CD4-positive, alpha-beta T cell treated with Interferon alpha-2 for 1 hour (primary cell): ENCODE results near the gene KIF5A.

Source experiments
- DNase-seq, 2 donors: peaks; one replicate each; pipeline ENCODE4 v3.0.0-alpha.2; 2020 to 2022

KIF5A gene

DNA sequence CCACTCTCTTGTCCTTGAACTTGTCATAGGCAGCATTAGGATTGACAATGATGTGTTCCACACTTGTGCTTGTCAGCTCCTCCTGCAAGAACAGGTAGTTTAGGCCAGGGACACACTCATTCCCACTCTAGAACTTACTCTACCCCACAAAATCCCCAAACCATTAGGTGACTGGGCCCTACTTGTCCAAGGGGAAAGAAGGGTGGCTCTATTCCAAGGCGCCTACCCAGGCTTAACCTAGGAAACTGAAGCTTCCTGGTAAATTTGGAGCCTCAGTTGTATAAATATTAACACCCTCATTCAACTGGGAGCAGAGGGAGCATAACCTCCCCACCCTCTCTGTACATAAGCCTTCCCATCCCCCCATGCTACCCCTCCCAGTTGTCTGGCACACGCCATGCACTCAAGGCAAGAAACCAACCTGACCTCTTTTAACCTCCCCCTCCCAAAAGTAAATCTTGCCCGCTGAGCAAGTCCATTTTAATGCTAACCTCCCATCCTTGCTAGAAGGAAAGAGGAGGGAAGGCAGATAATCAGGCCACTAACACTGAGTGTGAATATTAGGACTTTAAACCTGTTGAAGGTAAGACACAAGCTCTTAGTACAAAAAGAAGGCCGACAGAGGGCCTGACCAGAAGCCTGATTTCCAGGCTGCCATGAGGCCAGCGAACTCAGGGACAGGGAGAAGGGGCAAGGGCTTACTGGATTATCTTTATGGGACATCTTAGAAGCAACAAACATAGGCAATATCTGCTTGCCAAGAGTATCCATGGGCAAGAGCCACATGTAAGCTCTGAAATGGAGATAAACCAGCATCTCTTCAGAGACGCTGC is 13.9 kb upstream of the KIF5A start:
- no peak for DNase-seq

- no peak for DNase-seq
Measured at GRCh38 chr12:57536597-57536942, 13.3 kb upstream of the KIF5A start.

GRCh38 chr12:57539134-57539768 is 10.6 kb upstream of the KIF5A start:
- DNase-seq, result no peak

DNA sequence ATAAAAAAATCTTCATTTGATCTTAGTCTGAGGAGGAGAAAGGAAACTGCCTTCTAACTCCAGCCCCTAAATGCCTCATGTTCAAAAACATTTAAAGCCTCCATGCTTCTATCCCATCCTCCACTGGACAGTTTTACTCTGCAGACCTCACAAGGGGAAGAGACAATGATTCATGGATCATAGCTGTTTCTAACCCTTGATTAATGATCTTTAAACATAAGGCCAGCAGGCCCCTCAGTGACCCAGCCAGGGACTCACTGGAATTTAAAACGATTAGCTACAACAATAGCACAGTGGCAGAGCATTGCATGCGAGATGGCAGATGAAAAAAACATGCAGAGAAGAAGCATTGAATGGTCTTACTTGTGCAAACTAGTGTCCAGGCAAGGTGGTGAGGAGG is 8.8 kb upstream of the KIF5A start:
- DNase-seq, result no peak

GRCh38 chr12:57541717-57542116 is 8.1 kb upstream of the KIF5A start:
- DNase-seq, result no peak

- DNase-seq, result no peak
Measured at GRCh38 chr12:57543581-57543980, 6.3 kb upstream of the KIF5A start.

DNA sequence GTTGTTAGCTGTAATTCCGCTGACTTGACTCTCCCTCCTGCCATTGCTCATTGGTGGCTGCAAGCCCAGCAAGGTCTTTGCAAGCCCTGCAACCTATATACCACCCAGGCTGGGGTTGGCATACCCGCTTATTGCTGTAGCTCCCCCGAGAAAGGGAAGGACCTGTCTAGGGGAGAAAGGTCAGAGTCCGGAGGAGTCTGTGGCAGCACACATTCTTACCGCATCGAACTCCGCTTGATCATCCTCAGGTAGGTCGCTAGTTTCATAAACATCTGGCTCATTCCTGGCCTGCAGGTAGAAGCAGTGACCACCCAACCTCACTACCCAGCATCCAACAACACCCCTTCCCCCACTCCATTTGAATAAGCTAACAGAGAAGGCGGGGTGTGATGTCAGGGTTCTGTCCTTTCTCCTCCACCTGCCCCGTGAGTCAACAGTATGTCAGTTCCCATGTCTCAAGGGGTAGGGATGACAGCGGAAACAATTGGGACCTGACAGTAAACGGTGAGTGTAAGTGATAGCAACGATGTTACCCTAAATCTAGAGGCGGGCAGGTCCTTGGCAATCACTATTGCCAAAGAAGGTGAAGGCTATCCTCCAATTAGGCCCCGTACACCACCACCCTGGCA is 3.9 kb upstream of the KIF5A start:
- no peak for DNase-seq

GRCh38 chr12:57546438-57547287 is 3.2 kb upstream of the KIF5A start, which contains the start of gene DCTN2:
DCTN2 (minus strand) TSS chr12:57547192; CDS start chr12:57547063, 129 bp downstream.
- DNase-seq, result peak; percentile 96 to 97

DNA sequence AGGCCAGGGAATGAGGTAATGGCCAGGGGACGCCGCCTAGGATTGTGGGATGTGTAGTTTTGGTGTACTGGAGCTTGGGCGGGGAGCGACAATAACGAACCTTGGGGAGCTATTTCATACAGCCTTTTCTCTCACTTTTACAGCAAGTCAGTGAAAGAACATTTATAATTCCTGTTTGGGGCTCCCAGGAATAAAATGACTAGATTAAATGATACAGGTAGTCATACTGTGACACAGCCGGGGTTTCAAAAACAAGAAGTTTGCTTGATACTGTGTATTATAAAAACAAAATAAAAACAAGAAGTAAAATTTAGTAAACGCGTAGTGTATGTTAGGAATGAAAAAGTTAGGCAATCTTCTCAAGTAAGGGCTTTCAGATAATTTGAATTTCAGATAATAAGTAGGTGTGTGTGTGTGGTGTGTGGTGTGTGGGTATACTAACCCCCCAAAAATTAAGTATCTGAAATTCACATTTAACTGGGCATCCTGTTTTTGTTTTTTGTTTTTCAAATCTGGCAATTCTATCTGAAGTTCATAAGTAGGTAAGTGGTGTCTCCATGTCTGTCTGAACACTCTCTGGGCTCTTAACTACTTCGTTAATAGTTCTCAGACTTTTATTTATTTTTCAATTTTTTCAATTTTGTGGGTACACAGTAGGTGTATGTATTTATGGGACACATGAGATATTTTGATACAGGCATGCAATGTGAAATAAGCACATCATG is 2.4 kb upstream of the KIF5A start:
- DNase-seq, result no peak

- DNase-seq, result no peak
Measured at GRCh38 chr12:57548013-57548315, 1.9 kb upstream of the KIF5A start.

DNA sequence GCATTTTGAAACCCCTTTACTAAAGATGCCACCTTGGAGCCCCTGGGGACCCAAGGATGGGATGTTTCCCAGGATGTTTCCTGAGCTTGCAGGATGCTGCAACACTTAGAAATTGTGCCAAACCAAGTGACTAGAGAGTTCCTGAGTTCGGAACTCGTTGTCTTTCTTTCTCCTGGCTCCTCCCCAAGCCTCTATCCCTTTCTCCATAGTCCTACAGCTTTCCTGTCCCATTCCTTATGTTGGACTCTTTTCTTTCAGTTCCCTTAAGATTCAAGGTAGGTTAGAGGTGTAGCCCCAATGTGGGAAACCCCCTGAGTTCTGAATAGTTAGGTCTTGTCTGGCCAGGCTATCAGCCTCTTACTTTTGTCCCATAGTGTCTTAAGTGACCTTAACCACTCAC is 1.4 kb upstream of the KIF5A start:
- DNase-seq, result no peak

- no peak for DNase-seq
Measured at GRCh38 chr12:57549203-57549908, 488 bp upstream of the KIF5A start.

DNA sequence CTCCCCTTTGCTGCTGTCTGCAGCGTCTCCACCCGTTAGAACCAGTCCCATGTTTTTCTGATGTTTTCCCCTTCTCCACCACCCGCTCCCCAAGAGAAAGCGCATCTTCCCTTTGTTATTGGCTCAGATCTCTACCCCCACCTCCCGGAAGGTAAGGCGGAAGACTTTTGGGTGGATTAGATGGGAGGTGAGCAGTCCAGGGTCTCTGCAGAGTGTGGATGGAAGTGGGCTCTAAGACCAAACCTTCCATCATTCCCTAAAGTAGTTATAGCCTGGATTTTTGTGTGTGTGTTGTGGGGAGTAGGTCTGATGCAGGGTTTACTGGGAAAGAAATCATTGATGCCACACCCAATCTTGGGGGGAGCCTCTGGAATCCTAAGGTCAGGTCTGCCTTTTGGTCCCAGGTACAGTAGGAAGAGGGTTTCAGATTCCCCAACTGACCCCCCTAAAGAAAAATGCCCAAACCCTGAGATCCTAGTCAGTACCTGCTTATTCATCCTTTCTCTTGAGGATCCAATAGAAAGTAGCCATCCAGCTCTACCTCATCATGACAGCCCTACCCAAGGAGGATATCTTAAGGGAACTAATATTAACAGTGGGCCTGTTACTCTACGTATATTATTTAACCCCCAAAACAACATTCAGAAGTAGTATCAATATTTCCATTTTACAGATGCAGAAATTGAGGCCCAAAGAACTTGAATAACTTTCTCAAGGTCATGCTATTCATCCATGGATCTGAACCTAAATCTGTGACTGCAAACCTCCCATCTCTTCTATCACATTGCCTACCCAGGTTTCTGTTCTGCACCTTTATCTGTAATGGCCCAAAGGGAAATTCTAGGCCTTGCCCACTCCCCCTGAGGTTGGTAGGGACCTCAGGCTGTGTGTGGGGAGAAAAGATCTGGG is 1.1 kb downstream of the KIF5A start:
- DNase-seq, result no peak

DNA sequence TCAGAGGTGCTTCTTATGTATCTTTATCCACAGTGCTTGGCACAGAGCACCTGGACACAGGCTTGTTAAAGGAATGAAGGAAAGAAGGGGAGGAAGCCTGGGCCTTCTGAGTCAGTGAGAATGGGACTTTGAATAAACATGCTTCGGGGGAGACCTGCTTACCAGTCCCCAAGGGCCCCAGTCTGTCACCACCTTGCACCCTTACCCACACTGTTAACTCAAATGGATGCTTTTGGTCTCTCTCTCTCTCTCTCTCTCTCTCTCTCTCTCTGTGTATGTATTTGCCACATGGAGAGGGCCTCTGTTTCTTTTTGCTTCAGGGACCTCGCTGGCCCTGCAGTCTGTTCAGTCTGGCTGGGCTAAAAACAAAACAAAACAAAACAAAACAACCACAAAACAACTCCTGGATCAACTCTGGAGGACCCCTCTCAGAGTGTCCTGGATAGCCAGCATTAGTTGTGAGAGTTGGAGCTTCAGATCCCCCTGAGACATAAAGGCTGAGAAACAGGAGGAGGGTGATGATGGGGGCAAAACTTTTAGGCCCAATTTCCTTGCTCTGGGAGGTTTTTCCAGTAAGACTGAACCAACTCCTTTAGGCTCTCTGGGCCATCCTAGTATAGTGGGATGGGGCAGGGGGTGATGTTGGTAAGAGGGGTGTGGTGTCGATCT is 1.9 kb downstream of the KIF5A start:
- no peak for DNase-seq

DNA sequence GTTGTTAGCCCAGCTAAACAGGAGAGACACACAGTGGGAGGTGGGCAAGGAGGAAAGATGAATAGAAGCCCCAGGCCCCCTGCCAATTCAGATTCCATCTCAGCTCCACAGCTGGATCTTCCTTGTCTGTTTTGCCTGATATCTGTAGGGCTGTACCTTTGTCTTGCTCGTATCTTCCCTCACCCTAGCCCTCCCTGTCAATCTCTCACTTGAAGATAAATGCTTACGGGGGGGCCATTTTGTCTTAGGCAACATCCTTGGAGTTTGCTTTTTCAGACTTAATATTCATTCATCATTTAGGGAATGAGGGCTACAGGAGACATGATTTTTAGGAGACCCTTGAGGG is 2.4 kb downstream of the KIF5A start:
- DNase-seq, result no peak

GRCh38 chr12:57552835-57553313 is 3.0 kb downstream of the KIF5A start:
- DNase-seq, result no peak

- DNase-seq, result no peak
Measured at GRCh38 chr12:57553343-57554202, 3.7 kb downstream of the KIF5A start.

GRCh38 chr12:57554453-57554852 is 4.6 kb downstream of the KIF5A start:
- DNase-seq, result no peak

GRCh38 chr12:57554897-57555296 is 5.1 kb downstream of the KIF5A start:
- DNase-seq, result no peak
